Lung (tissue), 12 donors: ENCODE results near the gene SULT1B1. TPM values are rescaled to one million over a fixed set of nuclear protein-coding genes. Genes with fewer than 3 reads are reported as not detected.

Experiments
- ATAC-seq: fragments of 200-7000 bp; cut with Tn5 transposase; one replicate; pipeline ENCODE4 v1.9.1; 2020; ENCODE audit warnings: moderate number of reproducible peaks; ENCODE audit not compliant: insufficient read depth, low FRiP score
- DNase-seq, 3 donors: peaks; one replicate each; pipeline ENCODE4 v3.0.0-alpha.2; 2013 to 2017
- H3K27ac ChIP-seq, 2 donors: one replicate each; pipeline ENCODE4 v1.5.1; 2013; ENCODE audit warnings: mild to moderate bottlenecking in 2 of 2, moderate library complexity in 2 of 2, control low read depth in 1 of 2, inconsistent platforms in 1 of 2, low read depth in 1 of 2, low read length in 1 of 2
- H3K27me3 ChIP-seq, 3 donors: one replicate each; pipeline ENCODE4 v1.5.1; 2013; ENCODE audit warnings: low read length in 2 of 3; ENCODE audit not compliant: control insufficient read depth in 3 of 3, insufficient read depth in 3 of 3
- H3K36me3 ChIP-seq, 4 donors: one replicate each; pipeline ENCODE4 v1.5.1; 2013; ENCODE audit warnings: low read length in 4 of 4, mild to moderate bottlenecking in 1 of 4, moderate library complexity in 1 of 4; ENCODE audit not compliant: control insufficient read depth in 4 of 4, insufficient read depth in 4 of 4
- H3K4me1 ChIP-seq, 5 donors: one replicate each; pipeline ENCODE4 v1.5.1; 2013; ENCODE audit warnings: low read length in 5 of 5, mild to moderate bottlenecking in 2 of 5, moderate library complexity in 1 of 5; ENCODE audit not compliant: control insufficient read depth in 5 of 5, insufficient read depth in 5 of 5
- H3K4me3 ChIP-seq: one replicate; pipeline ENCODE4 v1.5.1; 2013; ENCODE audit warnings: mild to moderate bottlenecking, control low read depth, moderate library complexity
- H3K9ac ChIP-seq, 2 donors: one replicate each; pipeline ENCODE4 v1.5.1; 2013; ENCODE audit warnings: low read length in 2 of 2, control low read depth in 1 of 2; ENCODE audit not compliant: insufficient read depth in 1 of 2
- H3K9me3 ChIP-seq, 4 donors: one replicate each; pipeline ENCODE4 v1.5.1; 2013; ENCODE audit warnings: low read length in 3 of 4, mild to moderate bottlenecking in 1 of 4, moderate library complexity in 1 of 4; ENCODE audit not compliant: control insufficient read depth in 4 of 4, insufficient read depth in 3 of 4
- WGBS, 2 donors: extraction: QIAGEN DNeasy Blood & Tissue Kit; methylation state at CpG; one replicate each; pipeline ENCODE4 v1.1.7; 2013; 5-methylcytosine and 5-hydroxymethylcytosine counted together
- polyA plus RNA-seq, 2 donors: library from polyadenylated mRNA; stranded (reverse); fragments of 200-250 nt; gene quantifications; one replicate each; pipeline ENCODE4 v1.2.1, GENCODE V29; 2013
- total RNA-seq, 2 donors: library from RNA; depleted of rRNA in 1 of 2; stranded (reverse); fragments of >200 nt in 1 of 2; gene quantifications; one replicate each; pipeline ENCODE4 v1.2.1, GENCODE V29; 2014 to 2021
- TF ChIP-seq, protein P1 (sequence below): IDR thresholded peaks from 2 replicates; pipeline ENCODE4 v1.5.1; 2012; ENCODE audit warnings: mild to moderate bottlenecking; ENCODE audit errors: control extremely low read depth, extremely low read depth
- donor health status: control.
- donor health status: control.
- donor health status: Bipolar disorder and iron deficiency.
- donor health status: healthy.
- donor health status: DM: yes; HTN: yes; CAD: no.

The SULT1B1 gene
- total and polyA plus RNA-seq, 4 donors = 1.0 to 11.0 (median 6.0) TPM

DNA sequence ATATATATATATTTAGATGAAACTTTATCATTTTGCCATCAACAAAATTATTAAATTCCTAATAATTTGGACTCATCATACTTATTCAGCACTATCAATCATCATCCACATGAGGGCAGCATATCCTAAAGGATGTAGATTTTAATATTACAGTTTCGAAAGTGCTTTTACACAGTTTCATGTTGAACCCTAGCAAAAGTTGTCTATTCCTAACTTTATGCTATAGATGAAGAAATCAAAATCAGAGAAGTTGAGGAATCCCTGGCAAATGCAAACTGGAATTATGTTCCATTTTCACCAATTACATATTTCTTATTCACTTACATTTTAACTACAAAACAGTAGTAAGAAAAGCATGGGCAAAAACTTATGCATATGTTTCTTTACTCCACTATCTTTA is 70.8 kb downstream of the SULT1B1 start:
- H3K36me3 ChIP-seq = no peaks in the 10 kb centered on the region
- H3K9me3 ChIP-seq = no peaks in the 10 kb centered on the region
- H3K27ac ChIP-seq = no peak overlapping the region
- WGBS, 2 donors = 0% methylated on average over 1 of the region's 1 CpG
- DNase-seq = peak in 2 of 3 donors; percentile 88 to 89
- H3K4me1 ChIP-seq = peaks cover 0 to 12% (median 0%) of the 10 kb centered on the region in 5 donors
- ATAC-seq = no peak
- no peak overlapping the region for H3K4me3 ChIP-seq
- TF ChIP-seq, protein P1, sequence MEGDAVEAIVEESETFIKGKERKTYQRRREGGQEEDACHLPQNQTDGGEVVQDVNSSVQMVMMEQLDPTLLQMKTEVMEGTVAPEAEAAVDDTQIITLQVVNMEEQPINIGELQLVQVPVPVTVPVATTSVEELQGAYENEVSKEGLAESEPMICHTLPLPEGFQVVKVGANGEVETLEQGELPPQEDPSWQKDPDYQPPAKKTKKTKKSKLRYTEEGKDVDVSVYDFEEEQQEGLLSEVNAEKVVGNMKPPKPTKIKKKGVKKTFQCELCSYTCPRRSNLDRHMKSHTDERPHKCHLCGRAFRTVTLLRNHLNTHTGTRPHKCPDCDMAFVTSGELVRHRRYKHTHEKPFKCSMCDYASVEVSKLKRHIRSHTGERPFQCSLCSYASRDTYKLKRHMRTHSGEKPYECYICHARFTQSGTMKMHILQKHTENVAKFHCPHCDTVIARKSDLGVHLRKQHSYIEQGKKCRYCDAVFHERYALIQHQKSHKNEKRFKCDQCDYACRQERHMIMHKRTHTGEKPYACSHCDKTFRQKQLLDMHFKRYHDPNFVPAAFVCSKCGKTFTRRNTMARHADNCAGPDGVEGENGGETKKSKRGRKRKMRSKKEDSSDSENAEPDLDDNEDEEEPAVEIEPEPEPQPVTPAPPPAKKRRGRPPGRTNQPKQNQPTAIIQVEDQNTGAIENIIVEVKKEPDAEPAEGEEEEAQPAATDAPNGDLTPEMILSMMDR = peak; percentile 39
- no peak overlapping the region for H3K9ac ChIP-seq
- H3K27me3 ChIP-seq = no peaks in the 10 kb centered on the region

DNA sequence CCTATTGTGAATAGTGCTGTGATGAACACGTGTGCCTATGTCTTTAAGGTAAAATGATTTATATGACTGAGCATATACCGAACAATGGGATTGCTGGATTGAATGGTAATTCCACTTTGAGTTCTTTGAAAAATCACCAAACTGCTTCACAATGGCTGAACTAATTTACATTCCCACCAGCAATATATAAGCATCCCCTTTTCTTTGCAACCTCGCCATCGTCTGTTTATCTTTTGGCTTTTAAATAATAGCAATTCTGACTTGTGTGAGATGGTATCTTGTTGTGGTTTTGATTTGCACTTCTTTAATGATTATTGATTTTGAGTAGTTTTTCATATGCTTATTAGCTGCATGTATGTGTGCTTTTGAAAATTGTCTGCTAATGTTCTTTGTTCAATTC is 75.6 kb downstream of the SULT1B1 start:
- TF ChIP-seq, protein P1 = no peak
- no peaks in the 10 kb centered on the region for H3K36me3 ChIP-seq
- no peaks in the 10 kb centered on the region for H3K27me3 ChIP-seq
- no peak for DNase-seq
- H3K9ac ChIP-seq = no peak overlapping the region
- no peak overlapping the region for H3K27ac ChIP-seq
- H3K9me3 ChIP-seq = no peaks in the 10 kb centered on the region
- WGBS, 2 donors = 56 to 67% methylated on average over 4 of the region's 4 CpGs
- H3K4me3 ChIP-seq = no peak overlapping the region
- ATAC-seq = no peak
- H3K4me1 ChIP-seq = peaks cover 0 to 2% (median 0%) of the 10 kb centered on the region in 5 donors

Other genes starting within 250 kb of the SULT1B1 start
- gene UGT2A2, start 121.0 kb downstream of the SULT1B1 start, total RNA-seq = not detected
- gene UGT2A2, start 121.0 kb downstream of the SULT1B1 start, polyA plus RNA-seq = not detected
- gene UGT2A1, start 107.4 kb downstream of the SULT1B1 start, total RNA-seq = not detected
- under 1 TPM in 1 of 2 donors, not detected in 1; 0.13 TPM for gene UGT2A1, start 107.4 kb downstream of the SULT1B1 start, polyA plus RNA-seq
- 100 to 1,000 TPM in 1 of 2 donors, 1 to 10 TPM in 1; 3.2 to 146 TPM for gene SULT1E1, start 99.5 kb upstream of the SULT1B1 start, total RNA-seq
- 1 to 10 TPM in 1 of 2 donors, under 1 TPM in 1; 0.39 to 4.1 TPM for gene SULT1E1, start 99.5 kb upstream of the SULT1B1 start, polyA plus RNA-seq
- not detected for gene CSN1S1, start 170.4 kb upstream of the SULT1B1 start, total RNA-seq
- under 1 TPM in 1 of 2 donors, not detected in 1; 0.09 TPM for gene CSN1S1, start 170.4 kb upstream of the SULT1B1 start, polyA plus RNA-seq
- gene CSN2, start 205.1 kb upstream of the SULT1B1 start, total RNA-seq = not detected
- not detected for gene CSN2, start 205.1 kb upstream of the SULT1B1 start, polyA plus RNA-seq
- gene STATH, start 235.3 kb upstream of the SULT1B1 start, total RNA-seq = not detected
- gene STATH, start 235.3 kb upstream of the SULT1B1 start, polyA plus RNA-seq = not detected